ENCODE results near the gene COL12A1. TPM values are rescaled to one million over a fixed set of nuclear protein-coding genes. Genes with fewer than 3 reads are reported as not detected.
A peak's percentile ranks its signal among the peaks of the same experiment; 100 is the strongest.

Gene COL12A1
- total RNA-seq, 2 donors from 2014 or later = 0.13 to 0.64 TPM

GRCh38 chr6:75215291-75215690 is 9.4 kb upstream of the COL12A1 start:
- H3K9me3 Mint-ChIP-seq = no peaks in the 10 kb centered on the region
- no peaks in the 10 kb centered on the region for H3K36me3 ChIP-seq (ENCODE audit: control insufficient read depth, insufficient read depth, low read length)
- DNase-seq = no peak
- 87 to 92% methylated on average over 2 to 4 of the region's 4 CpGs for WGBS, 2 experiments (ENCODE audit: insufficient coverage in 1 of 2, insufficient read length in 1 of 2)
- no peak overlapping the region for H3K27ac ChIP-seq (ENCODE audit: low read depth, low read length)
- no peak overlapping the region for H3K4me3 Mint-ChIP-seq
- H3K27ac Mint-ChIP-seq = no peak overlapping the region
- peaks cover 5% of the 10 kb centered on the region for H3K4me1 Mint-ChIP-seq
- no peaks in the 10 kb centered on the region for H3K4me1 ChIP-seq (ENCODE audit: control insufficient read depth, insufficient read depth, low read length)
- H3K27me3 Mint-ChIP-seq (ENCODE audit: insufficient read depth) = peaks cover 5% of the 10 kb centered on the region
- no peak overlapping the region for H3K4me3 ChIP-seq (ENCODE audit: low read length)
- H3K27me3 ChIP-seq (ENCODE audit: control insufficient read depth, insufficient read depth, low read length, poor library complexity, severe bottlenecking) = no peaks in the 10 kb centered on the region
- no peaks in the 10 kb centered on the region for H3K36me3 Mint-ChIP-seq (ENCODE audit: low read depth)
- no peak overlapping the region for H3K9ac ChIP-seq (ENCODE audit: extremely low read depth, low read length, poor library complexity, severe bottlenecking)
- no peaks in the 10 kb centered on the region for H3K9me3 ChIP-seq (ENCODE audit: control insufficient read depth, low read length)
- no peak for TF ChIP-seq CTCF (conservative IDR thresholded peaks at IDR 0.05)

DNA sequence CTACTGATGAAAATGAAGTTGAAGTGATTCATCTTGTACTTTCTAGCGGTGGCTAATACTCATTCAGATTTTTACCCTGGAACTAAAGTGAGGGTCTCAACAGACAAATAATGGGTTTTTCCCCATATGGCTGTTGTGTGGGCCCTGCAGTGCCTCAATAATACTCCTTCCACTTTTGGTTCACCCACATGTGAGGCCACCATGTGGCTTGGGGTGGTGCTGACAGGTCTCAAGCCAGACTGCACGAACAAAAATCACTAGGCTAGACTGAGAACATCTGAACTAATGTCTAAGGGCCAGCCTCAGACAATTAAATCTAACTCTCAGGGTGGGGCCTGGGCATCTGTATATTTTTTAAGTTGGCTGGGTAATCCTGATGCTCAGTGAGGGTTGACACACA is 7.9 kb upstream of the COL12A1 start:
- 88% methylated on average over 2 of the region's 2 CpGs; no CpG with 5 or more reads in 1 of the 2 experiments for WGBS, 2 experiments (ENCODE audit: insufficient coverage in 1 of 2, insufficient read length in 1 of 2)
- peaks cover 8% of the 10 kb centered on the region for H3K4me1 Mint-ChIP-seq

GRCh38 chr6:75213112-75213511 is 7.3 kb upstream of the COL12A1 start:
- H3K27ac ChIP-seq (ENCODE audit: low read depth, low read length) = no peak overlapping the region
- WGBS, 2 experiments (ENCODE audit: insufficient coverage in 1 of 2, insufficient read length in 1 of 2) = 26 to 33% methylated on average over 1 of the region's 1 CpG
- H3K9ac ChIP-seq (ENCODE audit: extremely low read depth, low read length, poor library complexity, severe bottlenecking) = no peak overlapping the region
- peaks cover 26% of the 10 kb centered on the region for H3K27me3 Mint-ChIP-seq (ENCODE audit: insufficient read depth)
- no peaks in the 10 kb centered on the region for H3K9me3 Mint-ChIP-seq
- no peaks in the 10 kb centered on the region for H3K36me3 Mint-ChIP-seq (ENCODE audit: low read depth)
- no peak overlapping the region for H3K27ac Mint-ChIP-seq
- no peak overlapping the region for H3K4me3 Mint-ChIP-seq
- peaks cover 19% of the 10 kb centered on the region for H3K27me3 ChIP-seq (ENCODE audit: control insufficient read depth, insufficient read depth, low read length, poor library complexity, severe bottlenecking)
- DNase-seq = no peak
- H3K4me3 ChIP-seq (ENCODE audit: low read length) = no peak overlapping the region
- H3K36me3 ChIP-seq (ENCODE audit: control insufficient read depth, insufficient read depth, low read length) = no peaks in the 10 kb centered on the region
- no peak for TF ChIP-seq CTCF (conservative IDR thresholded peaks at IDR 0.05)
- peaks cover 15% of the 10 kb centered on the region for H3K4me1 Mint-ChIP-seq
- no peaks in the 10 kb centered on the region for H3K9me3 ChIP-seq (ENCODE audit: control insufficient read depth, low read length)
- H3K4me1 ChIP-seq (ENCODE audit: control insufficient read depth, insufficient read depth, low read length) = no peaks in the 10 kb centered on the region

More for the DNA sequence above, 7.9 kb upstream of the COL12A1 start:
- no peak overlapping the region for H3K9ac ChIP-seq (ENCODE audit: extremely low read depth, low read length, poor library complexity, severe bottlenecking)
- H3K27me3 Mint-ChIP-seq (ENCODE audit: insufficient read depth) = peaks cover 20% of the 10 kb centered on the region
- peaks cover 13% of the 10 kb centered on the region for H3K27me3 ChIP-seq (ENCODE audit: control insufficient read depth, insufficient read depth, low read length, poor library complexity, severe bottlenecking)
- TF ChIP-seq CTCF (conservative IDR thresholded peaks at IDR 0.05) = peak; percentile 50
- H3K36me3 Mint-ChIP-seq (ENCODE audit: low read depth) = no peaks in the 10 kb centered on the region
- no peaks in the 10 kb centered on the region for H3K4me1 ChIP-seq (ENCODE audit: control insufficient read depth, insufficient read depth, low read length)
- DNase-seq = no peak
- H3K9me3 ChIP-seq (ENCODE audit: control insufficient read depth, low read length) = no peaks in the 10 kb centered on the region
- no peak overlapping the region for H3K4me3 ChIP-seq (ENCODE audit: low read length)
- no peaks in the 10 kb centered on the region for H3K9me3 Mint-ChIP-seq
- no peak overlapping the region for H3K27ac ChIP-seq (ENCODE audit: low read depth, low read length)
- H3K36me3 ChIP-seq (ENCODE audit: control insufficient read depth, insufficient read depth, low read length) = no peaks in the 10 kb centered on the region
- no peak overlapping the region for H3K4me3 Mint-ChIP-seq
- no peak overlapping the region for H3K27ac Mint-ChIP-seq
